T-helper 1 cell treated with Interleukin-12 subunit alpha and Interleukin-12 subunit beta and Interleukin-4 antibody, amounts not matched to agents 30 μg/mL and 1 μg/mL, for 36 hours (primary cell): ENCODE results near the gene BDH1.

Experiments
- H3K27ac Mint-ChIP-seq: one replicate; pipeline ENCODE4 v1.8.0; 2021; ENCODE audit warnings: mild to moderate bottlenecking, mixed read lengths
- H3K27me3 Mint-ChIP-seq: one replicate; pipeline ENCODE4 v1.8.0; 2021; ENCODE audit warnings: low read depth, mixed read lengths
- H3K36me3 Mint-ChIP-seq: one replicate; pipeline ENCODE4 v1.8.0; 2021; ENCODE audit warnings: low read depth, mixed read lengths
- H3K4me1 Mint-ChIP-seq: one replicate; pipeline ENCODE4 v1.8.0; 2021; ENCODE audit warnings: low read depth, mixed read lengths
- H3K4me3 Mint-ChIP-seq: one replicate; pipeline ENCODE4 v1.8.0; 2021; ENCODE audit warnings: mild to moderate bottlenecking, moderate library complexity, mixed read lengths
- H3K9me3 Mint-ChIP-seq: one replicate; pipeline ENCODE4 v1.8.0; 2021; ENCODE audit warnings: mixed read lengths

BDH1 gene

GRCh38 chr3:197513953-197514785 is 41.6 kb downstream of the BDH1 start:
- Mint-ChIP-seq H3K9me3 (peaks cover 2% of the 10 kb centered on the region), H3K4me1 (peaks cover 16% of the 10 kb centered on the region), H3K27ac (no peak overlapping the region), H3K27me3 (no peaks in the 10 kb centered on the region), H3K4me3 (no peak overlapping the region), H3K36me3 (peaks cover 42% of the 10 kb centered on the region)

- no peak overlapping the region for H3K27ac Mint-ChIP-seq
- peaks cover 39% of the 10 kb centered on the region for H3K36me3 Mint-ChIP-seq
- peaks cover 13% of the 10 kb centered on the region for H3K4me1 Mint-ChIP-seq
- H3K9me3 Mint-ChIP-seq, result no peaks in the 10 kb centered on the region
- H3K27me3 Mint-ChIP-seq, result no peaks in the 10 kb centered on the region
- H3K4me3 Mint-ChIP-seq, result no peak overlapping the region
Measured at GRCh38 chr3:197512691-197513571, 42.8 kb downstream of the BDH1 start.

- no peak overlapping the region for H3K4me3 Mint-ChIP-seq
- H3K36me3 Mint-ChIP-seq, result peaks cover 39% of the 10 kb centered on the region
- H3K9me3 Mint-ChIP-seq, result no peaks in the 10 kb centered on the region
- H3K4me1 Mint-ChIP-seq, result peaks cover 12% of the 10 kb centered on the region
- no peak overlapping the region for H3K27ac Mint-ChIP-seq
- H3K27me3 Mint-ChIP-seq, result no peaks in the 10 kb centered on the region
Measured at GRCh38 chr3:197511853-197512635, 43.7 kb downstream of the BDH1 start.

GRCh38 chr3:197511130-197511529 is 44.6 kb downstream of the BDH1 start:
- Mint-ChIP-seq H3K27ac (no peak overlapping the region), H3K4me3 (no peak overlapping the region), H3K4me1 (peaks cover 5% of the 10 kb centered on the region), H3K27me3 (no peaks in the 10 kb centered on the region), H3K9me3 (no peaks in the 10 kb centered on the region), H3K36me3 (peaks cover 32% of the 10 kb centered on the region)

GRCh38 chr3:197510642-197511018 is 45.1 kb downstream of the BDH1 start:
- H3K36me3 Mint-ChIP-seq, result peaks cover 29% of the 10 kb centered on the region
- no peaks in the 10 kb centered on the region for H3K27me3 Mint-ChIP-seq
- H3K9me3 Mint-ChIP-seq, result no peaks in the 10 kb centered on the region
- peaks cover 3% of the 10 kb centered on the region for H3K4me1 Mint-ChIP-seq
- no peak overlapping the region for H3K27ac Mint-ChIP-seq
- H3K4me3 Mint-ChIP-seq, result no peak overlapping the region

GRCh38 chr3:197508924-197509775 is 46.6 kb downstream of the BDH1 start:
- no peak overlapping the region for H3K27ac Mint-ChIP-seq
- peaks cover 3% of the 10 kb centered on the region for H3K4me1 Mint-ChIP-seq
- H3K36me3 Mint-ChIP-seq, result peaks cover 17% of the 10 kb centered on the region
- no peaks in the 10 kb centered on the region for H3K27me3 Mint-ChIP-seq
- H3K9me3 Mint-ChIP-seq, result no peaks in the 10 kb centered on the region
- H3K4me3 Mint-ChIP-seq, result no peak overlapping the region

GRCh38 chr3:197508461-197508860 is 47.3 kb downstream of the BDH1 start:
- Mint-ChIP-seq H3K4me1 (peaks cover 3% of the 10 kb centered on the region), H3K27ac (no peak overlapping the region)

GRCh38 chr3:197508051-197508451 is 47.7 kb downstream of the BDH1 start:
- H3K9me3 Mint-ChIP-seq, result no peaks in the 10 kb centered on the region
- H3K4me3 Mint-ChIP-seq, result no peak overlapping the region
- H3K4me1 Mint-ChIP-seq, result peaks cover 3% of the 10 kb centered on the region
- no peaks in the 10 kb centered on the region for H3K27me3 Mint-ChIP-seq
- peaks cover 15% of the 10 kb centered on the region for H3K36me3 Mint-ChIP-seq
- no peak overlapping the region for H3K27ac Mint-ChIP-seq

More at GRCh38 chr3:197508461-197508860, 47.3 kb downstream of the BDH1 start:
- Mint-ChIP-seq H3K4me3 (no peak overlapping the region), H3K27me3 (no peaks in the 10 kb centered on the region), H3K36me3 (peaks cover 15% of the 10 kb centered on the region), H3K9me3 (no peaks in the 10 kb centered on the region)

- no peaks in the 10 kb centered on the region for H3K27me3 Mint-ChIP-seq
- peaks cover 3% of the 10 kb centered on the region for H3K4me1 Mint-ChIP-seq
- no peak overlapping the region for H3K27ac Mint-ChIP-seq
- peaks cover 11% of the 10 kb centered on the region for H3K36me3 Mint-ChIP-seq
- H3K4me3 Mint-ChIP-seq, result no peak overlapping the region
- no peaks in the 10 kb centered on the region for H3K9me3 Mint-ChIP-seq
Measured at GRCh38 chr3:197507541-197507940, 48.2 kb downstream of the BDH1 start.

- Mint-ChIP-seq H3K27me3 (no peaks in the 10 kb centered on the region), H3K9me3 (no peaks in the 10 kb centered on the region), H3K4me1 (peaks cover 3% of the 10 kb centered on the region), H3K4me3 (no peak overlapping the region), H3K27ac (no peak overlapping the region), H3K36me3 (peaks cover 7% of the 10 kb centered on the region)
Measured at GRCh38 chr3:197507081-197507480, 48.7 kb downstream of the BDH1 start.

- Mint-ChIP-seq H3K27ac (no peak overlapping the region), H3K9me3 (no peaks in the 10 kb centered on the region), H3K4me3 (no peak overlapping the region), H3K27me3 (no peaks in the 10 kb centered on the region), H3K36me3 (no peaks in the 10 kb centered on the region), H3K4me1 (peaks cover 3% of the 10 kb centered on the region)
Measured at GRCh38 chr3:197505796-197506548, 49.8 kb downstream of the BDH1 start.

GRCh38 chr3:197504641-197505121 is 51.1 kb downstream of the BDH1 start:
- H3K27ac Mint-ChIP-seq, result no peak overlapping the region
- H3K4me1 Mint-ChIP-seq, result no peaks in the 10 kb centered on the region
- no peak overlapping the region for H3K4me3 Mint-ChIP-seq
- H3K9me3 Mint-ChIP-seq, result no peaks in the 10 kb centered on the region
- H3K27me3 Mint-ChIP-seq, result no peaks in the 10 kb centered on the region
- H3K36me3 Mint-ChIP-seq, result no peaks in the 10 kb centered on the region

- Mint-ChIP-seq H3K4me3 (no peak overlapping the region), H3K27me3 (no peaks in the 10 kb centered on the region), H3K4me1 (no peaks in the 10 kb centered on the region), H3K36me3 (no peaks in the 10 kb centered on the region), H3K27ac (no peak overlapping the region), H3K9me3 (no peaks in the 10 kb centered on the region)
Measured at GRCh38 chr3:197504229-197504628, 51.5 kb downstream of the BDH1 start.
